Stimulated activated CD8-positive, alpha-beta memory T cell treated with anti-CD3 and anti-CD28 coated beads, Interleukin-15, amount 100 ng/mL, for 48 hours (primary cell): ENCODE results near the gene ATP11A.
"Not testable (repeated sequence)": the region's sequence is repeated elsewhere in the genome, so short reads cannot be mapped to it uniquely, and the experiment has no call there.

ENCODE experiments used
- DNase-seq, 2 donors: peaks; one replicate each; pipeline ENCODE4 v3.0.0-alpha.2; 2020; ENCODE audit warnings: low read depth in 2 of 2

ATP11A gene

DNA sequence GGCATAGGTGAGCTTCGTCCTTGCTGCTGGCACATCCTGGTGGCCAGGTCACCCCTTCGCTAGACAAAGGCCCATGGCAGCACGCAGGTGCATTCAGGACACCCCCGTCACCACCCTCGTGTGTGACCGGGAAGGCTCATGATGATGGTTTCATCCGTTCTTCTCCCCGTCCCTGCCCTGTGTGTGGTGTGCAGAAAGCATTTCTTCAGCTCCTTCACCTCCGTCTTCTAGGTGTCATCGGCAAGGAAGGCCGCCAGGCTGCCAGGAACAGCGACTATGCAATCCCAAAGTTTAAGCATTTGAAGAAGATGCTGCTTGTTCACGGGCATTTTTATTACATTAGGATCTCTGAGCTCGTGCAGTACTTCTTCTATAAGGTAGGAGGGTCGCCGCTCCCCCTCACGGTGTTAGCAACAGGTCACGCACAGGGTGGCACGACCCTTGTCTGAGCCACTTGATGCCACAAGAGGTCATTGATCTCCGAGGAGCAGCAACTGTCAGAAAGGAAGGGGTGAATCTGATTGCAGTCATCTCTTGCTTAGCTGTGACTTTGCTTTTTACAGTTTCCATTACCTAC is 168.2 kb downstream of the ATP11A start:
- DNase-seq, result no peak

DNA sequence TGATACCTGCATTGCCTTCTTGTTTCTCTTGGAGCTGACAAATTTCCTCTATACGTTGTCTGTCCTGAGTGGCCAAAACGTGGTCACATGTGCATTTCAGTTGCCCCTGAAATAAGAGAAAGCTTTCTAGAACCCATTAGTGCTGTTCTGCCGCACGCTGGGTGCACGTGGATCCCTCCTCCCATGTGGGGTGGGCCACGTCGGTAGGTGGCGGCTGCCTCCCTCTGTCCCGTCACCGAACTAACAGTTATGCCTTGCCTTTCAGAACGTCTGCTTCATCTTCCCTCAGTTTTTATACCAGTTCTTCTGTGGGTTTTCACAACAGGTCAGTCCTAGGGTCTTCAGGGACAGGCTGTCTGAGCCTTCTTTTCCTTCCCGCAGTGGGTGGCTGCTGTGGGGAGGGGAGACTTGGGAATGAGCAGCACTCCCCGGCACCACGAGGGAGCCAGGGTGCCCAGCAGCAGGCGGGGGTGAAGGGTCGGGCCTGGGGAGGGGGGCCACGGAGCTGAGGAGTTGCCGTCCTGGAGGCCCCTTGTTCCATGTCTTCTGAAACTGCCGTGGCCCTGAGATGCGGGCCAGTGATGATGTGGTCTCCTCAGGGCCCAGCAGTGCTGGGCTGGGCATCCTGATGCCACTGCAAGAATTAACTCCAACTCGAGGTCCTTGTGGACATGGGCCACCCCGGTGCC is 169.4 kb downstream of the ATP11A start:
- DNase-seq, result no peak

DNA sequence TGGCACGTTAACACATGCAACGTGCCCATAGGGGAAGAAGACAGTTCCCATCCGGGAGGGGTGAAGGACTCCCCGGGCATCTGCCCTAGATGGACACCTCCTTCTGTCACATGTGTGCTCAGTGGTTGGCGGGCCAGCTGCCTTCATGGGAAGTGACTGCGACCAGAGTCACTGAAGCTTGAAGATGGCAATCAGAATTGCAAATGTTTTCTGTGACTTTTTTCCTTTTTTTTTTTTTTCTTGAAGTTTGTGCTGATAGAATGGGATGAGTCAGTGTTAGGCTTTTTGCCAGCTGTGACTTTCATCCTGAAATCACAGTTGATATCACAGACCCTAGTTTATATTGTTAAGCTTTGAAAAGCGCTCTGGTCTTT is 170.0 kb downstream of the ATP11A start:
- DNase-seq, result no peak

DNA sequence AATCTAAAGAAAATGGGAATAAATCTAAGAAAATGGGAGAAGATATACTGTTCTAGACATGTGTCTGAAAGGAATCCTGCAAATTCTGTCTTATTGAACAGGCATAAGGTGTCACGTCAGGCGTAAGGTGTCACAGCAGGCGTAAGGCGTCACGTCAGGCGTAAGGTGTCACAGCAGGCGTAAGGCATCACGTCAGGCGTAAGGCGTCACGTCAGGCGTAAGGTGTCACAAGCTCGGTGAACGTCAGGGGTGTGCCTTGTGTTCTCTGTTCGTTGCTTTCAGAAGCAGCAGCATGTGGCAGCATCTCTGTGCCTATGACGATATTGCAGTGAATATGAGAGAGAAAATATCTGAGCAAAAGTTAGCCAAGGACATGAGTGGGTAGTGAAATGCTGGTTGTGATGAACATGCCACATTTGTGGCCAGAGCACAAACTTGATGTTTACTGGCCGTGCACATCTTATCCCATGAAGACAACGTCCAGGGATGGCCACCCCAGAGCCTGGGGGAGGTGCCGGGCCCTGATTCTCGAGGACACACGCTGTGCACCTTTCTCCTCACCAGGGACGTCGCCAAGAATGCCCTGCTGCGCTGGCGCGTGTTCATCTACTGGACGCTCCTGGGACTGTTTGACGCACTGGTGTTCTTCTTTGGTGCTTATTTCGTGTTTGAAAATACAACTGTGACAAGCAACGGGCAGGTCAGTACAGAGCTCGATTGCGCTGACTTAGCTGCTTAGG is 172.2 kb downstream of the ATP11A start:
- DNase-seq, result no peak

DNA sequence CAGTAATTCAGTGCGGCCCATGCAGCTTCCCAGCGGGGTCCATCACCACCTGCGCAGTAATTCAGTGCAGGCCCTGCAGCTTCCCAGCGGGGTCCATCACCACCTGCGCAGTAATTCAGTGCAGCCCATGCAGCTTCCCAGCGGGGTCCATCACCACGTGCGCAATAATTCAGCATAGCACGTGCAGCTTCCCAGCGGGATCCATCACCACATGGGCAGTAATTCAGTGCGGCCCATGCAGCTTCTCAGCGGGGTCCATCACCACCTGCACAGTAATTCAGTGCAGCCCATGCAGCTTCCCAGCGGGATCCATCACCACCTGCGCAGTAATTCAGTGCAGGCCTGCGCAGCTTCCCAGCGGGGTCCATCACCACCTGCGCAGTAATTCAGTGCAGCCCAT is 173.5 kb downstream of the ATP11A start:
- not testable (repeated sequence) for DNase-seq

DNA sequence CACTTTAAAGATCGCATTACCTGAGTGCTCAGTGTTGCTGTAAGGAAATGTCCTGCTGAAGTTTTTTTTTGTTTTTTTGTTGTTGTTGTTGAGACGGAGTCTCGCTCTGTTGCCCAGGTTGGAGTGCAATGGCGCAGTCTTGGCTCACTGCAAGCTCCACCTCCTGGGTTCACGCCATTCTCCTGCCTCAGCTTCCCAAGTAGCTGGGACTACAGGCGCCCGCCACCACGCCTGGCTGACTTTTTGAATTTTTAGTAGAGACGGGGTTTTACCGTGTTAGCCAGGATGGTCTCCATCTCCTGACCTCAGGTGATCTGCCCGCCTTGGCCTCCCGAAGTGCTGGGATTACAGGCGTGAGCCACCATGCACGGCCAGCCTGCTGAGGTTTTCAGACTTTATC is 175.6 kb downstream of the ATP11A start:
- DNase-seq, result not testable (repeated sequence)

DNA sequence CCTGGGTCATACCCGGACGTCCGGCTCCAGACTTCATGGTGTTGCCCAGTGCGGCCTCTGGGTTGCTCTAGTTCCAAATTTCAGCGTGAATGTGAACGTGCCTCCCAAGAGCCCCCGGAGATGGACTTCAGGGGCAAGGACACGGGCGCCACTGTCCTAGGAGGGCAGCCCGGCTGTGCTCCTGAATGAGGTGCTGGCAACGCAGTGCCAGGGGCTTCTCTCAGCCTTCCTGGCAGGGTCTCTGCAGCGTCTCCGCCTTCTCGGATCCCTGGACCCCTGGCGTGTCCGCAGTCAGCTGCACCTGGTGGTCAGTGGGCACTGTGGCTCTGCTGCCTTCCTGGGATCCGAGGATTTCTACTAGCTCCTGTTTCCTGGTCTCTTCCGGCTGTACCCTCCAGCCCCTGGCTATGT is 177.5 kb downstream of the ATP11A start:
- no peak for DNase-seq

DNA sequence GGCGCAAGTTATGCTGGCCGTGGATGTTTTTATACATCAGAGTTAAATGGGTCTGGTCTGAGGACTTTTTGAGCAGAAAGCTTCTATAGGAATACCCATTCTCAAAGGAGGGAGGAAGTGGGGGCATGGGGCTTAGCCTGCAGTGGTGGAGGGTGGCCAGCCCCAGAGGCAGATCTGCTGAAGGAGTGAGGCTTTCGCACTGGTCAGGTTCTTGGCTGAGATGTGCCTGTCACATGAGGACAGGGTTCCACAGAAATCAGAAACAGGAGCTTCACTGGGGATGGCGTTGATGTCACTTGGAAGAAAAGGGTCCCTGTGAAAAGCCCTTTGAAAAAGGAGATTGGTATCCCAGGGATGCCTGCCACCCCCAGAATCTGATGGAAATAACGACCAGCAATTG is 178.5 kb downstream of the ATP11A start:
- no peak for DNase-seq

DNA sequence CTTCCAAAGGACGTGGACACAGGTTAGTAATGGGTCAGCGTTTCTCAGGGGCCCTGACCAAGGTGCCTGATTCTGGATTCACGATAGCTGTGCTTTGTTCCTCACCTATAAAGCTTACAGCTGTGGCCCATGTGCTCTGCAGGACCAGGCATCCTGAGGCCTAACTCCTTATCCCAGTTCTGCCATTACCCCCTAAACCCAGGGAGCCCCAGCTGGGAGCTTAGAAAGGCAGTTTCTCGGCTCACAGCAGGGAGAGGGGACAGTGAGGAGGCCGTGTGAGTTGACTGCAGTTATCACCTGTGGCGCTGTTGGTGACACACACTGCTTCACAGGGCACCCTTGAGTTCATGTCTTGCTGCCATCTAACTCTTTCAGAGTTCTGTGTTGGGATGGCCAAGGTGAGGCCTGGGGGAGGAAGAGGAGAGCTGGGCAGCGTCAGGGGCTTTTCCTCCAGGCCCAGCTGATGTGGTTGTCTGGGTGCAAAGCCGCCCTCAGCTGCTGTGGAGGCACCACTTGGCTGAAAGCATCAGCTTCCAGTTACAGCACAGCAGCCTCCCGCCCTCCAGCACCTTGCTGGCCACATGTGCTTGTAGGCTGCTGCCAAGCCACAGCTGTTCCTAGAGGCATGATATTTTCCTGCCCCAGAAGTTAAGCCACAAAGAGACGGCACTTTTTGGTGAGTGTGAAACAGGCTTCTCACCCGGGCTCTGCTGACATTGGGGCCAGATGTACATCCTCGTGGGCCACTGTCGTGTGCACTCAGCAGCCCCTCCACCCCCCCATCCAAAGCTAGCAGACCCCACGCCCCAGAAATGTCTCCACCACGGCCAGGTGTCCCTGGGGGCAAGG is 179.6 kb downstream of the ATP11A start:
- no peak for DNase-seq

DNA sequence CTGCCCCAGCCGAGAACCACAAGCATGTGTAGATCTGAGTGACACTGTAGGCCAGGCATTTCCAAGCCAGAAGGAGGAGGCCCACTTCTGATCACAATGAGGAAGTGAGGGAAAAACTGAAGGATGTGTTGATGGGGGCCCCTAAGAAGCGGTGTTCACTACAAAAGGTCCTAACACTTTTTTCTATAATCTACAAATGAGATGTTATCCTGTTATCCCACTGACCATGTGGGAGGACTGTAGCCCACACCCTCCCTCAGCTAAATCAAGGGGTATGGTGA is 180.2 kb downstream of the ATP11A start:
- no peak for DNase-seq

DNA sequence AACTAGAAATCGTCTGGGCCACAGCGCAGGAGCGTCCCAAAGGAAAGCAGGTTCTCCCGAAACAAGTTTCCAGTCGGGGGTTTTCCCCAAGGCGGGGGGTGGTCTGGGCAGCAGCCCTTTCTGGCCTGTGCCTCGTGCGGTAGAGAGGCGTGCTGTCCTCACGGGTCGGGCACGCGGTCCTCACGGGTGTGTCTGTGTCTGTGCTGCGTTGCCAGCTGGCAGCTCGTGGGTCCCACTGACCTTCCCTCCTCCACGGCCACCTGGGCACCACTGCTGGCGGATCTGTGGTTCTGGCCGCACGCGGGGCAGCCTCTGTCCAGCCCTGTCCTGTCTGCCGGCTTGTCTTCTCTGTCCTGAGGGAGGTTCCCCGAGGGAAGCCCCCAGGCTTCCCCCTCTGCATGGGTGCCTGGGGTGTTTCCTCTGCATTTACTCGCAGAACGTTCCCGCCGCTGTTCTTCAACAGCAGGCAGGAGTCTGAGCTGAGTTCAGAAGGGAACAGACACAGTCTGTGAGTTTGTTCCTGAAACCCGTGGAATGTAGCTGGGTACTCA is 181.0 kb downstream of the ATP11A start:
- DNase-seq, result no peak

DNA sequence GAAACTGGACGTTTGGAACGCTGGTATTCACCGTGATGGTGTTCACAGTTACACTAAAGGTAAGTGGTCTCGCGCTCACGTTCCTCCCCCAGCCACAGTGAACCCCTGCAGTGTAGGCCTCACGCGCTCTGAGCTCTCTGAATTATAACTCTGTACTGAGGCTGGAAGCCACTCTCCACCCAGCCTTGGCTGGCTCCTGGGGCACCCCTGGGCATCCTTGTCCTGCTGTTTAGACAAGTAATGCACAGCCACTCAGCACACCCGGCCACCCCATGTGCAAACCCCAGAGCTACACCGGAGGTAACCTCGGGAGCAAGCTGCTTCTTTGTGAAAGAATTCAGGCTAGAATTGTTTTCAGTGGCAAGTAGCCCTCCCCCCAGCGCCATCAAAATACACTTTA is 181.9 kb downstream of the ATP11A start:
- no peak for DNase-seq

DNA sequence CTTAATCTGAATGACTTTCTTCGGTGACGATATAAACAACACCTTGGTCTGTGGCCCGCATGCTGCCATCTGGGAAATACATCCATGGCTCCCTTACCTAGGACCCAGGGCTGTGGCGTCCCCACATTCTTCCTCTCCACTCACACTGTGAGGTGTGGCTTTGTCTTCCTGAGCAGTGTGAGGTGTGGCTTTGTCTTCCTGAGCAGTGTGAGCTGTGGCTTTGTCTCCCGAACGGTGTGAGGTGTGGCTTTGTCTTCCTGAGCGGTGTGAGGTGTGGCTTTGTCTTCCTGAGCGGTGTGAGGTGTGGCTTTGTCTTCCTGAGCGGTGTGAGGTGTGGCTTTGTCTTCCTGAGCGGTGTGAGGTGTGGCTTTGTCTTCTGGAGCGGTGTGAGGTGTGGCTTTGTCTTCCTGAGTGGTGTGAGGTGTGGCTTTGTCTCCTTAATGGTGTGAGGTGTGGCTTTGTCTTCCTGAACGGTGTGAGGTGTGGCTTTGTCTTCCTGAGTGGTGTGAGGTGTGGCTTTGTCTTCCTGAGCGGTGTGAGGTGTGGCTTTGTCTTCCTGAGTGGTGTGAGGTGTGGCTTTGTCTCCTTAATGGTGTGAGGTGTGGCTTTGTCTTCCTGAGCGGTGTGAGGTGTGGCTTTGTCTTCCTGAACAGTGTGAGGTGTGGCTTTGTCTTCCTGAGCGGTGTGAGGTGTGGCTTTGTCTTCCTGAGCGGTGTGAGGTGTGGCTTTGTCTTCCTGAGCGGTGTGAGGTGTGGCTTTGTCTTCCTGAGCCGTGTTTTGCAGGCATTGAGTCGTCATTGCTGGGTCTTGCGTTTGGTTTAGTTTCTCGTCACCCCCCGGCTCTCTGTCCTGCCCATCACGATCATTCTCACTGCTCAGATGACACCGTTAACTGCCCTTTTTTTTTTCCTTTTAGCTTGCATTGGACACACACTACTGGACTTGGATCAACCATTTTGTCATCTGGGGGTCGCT is 183.1 kb downstream of the ATP11A start:
- DNase-seq, result peak; percentile 20 to 40

DNA sequence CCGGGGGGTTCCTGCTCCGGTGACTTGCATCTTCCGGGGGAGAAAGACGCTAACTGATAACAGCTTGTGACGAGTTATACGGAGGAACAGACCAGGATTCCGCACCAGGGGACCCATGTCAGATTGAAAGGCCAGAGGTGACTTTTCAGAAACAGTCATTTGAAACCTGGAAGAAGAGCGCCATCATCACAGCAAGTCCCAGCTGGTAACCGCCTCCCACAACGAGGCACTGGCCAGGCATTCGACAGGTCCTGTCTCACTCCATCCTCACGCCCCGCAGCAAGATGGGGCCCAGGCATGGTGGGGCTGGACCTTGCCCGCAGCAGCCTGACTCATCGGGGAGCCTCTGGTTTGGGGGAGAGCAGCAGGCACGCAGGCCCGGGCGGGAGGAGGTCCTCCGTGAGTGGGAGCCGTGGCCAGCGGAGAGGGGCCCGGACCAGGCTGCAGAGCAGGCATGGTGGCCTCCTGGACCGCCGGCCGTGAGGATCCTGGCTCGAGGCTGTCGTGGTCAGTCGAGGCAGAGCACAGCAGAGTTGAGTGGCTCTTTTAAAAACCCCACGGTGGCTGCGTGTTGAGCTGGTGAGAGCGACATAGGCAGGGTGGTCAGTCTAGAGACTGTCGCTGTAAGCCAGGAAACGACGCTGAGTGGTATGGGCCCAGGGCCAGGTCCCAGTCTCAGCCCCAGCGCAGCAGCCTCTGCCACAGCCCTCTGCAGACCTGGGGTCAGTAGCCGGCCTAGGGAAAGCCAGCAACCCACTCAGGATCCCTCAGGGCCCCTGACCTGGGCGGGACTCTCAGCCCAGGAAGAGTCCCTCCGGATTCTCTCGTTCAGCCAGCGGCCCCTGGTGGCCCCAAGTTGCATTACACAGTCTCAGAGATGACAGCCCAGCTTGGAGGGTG is 184.3 kb downstream of the ATP11A start:
- DNase-seq, result peak; percentile 53 to 59

DNA sequence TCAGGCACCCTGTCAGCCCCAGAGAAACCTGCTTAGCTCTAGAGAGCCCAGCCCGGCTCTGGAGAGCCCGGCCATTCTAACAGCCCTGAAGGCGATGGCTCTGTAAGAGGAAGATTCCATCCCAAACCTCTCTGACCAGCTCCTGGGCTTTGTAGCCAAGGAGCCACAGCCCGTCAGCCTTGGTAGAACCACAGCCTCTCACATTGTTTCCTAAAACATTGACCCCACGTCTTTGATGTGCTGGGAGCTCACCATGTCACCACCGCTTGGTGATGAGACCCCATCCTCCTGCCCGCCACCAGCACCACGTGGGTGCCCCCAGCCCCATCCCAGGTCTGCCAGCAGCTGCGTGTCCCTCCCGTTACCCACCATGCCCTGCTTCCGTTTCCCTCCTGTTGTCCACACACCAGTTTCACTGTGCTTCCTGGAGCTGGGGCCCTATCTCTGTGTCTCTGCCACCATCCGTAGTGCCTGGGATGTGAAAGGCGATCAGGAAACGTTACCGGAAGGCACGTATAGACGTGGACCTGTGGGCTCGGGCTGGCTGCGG is 185.0 kb downstream of the ATP11A start:
- DNase-seq, result no peak

DNA sequence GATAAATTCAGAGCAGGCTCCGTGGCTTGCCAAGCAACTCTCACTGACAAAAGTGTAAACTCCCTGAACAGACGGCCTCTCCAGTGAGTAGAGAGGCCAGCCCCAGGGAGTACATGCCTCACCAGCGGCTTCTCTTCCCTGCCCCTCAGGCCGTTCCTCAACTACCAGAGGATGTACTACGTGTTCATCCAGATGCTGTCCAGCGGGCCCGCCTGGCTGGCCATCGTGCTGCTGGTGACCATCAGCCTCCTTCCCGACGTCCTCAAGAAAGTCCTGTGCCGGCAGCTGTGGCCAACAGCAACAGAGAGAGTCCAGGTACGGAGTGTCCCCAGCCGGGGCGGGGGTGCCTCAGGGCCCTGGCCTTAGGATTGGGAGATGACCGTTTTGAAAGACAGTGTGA is 185.8 kb downstream of the ATP11A start:
- DNase-seq, result no peak

DNA sequence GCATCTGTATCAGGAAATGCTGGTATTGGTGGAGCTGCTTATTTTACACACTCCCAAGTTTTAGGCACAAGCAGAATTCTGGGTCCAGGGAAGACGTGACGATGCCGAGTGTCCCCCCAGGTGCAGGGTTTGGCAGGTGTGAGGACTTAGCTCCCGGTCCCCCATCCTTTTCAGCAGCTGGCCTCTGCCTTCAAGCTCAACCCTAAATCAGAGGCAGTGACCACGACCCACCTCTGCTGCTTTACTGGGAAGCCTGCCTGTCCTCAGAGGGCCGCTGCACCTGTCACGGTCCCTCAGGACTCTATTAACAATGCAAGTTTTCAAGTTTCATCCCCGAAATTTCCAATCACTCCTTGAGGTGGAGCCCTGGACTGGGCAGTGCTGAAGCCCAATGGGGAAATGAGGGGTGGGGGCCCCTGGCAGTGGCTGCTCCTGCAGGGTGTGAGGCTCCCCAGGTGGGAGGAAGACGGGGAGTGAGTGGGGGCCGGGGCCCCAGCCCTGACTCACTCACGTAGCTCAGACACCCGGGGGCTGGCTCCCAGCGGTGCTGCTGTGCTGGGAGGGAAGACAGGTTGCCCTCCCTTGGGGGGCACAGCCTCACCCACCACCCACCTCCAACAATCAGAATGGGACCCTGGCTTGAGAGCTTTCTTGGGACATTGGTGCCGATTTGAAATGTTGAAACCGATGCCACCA is 186.6 kb downstream of the ATP11A start:
- no peak for DNase-seq

DNA sequence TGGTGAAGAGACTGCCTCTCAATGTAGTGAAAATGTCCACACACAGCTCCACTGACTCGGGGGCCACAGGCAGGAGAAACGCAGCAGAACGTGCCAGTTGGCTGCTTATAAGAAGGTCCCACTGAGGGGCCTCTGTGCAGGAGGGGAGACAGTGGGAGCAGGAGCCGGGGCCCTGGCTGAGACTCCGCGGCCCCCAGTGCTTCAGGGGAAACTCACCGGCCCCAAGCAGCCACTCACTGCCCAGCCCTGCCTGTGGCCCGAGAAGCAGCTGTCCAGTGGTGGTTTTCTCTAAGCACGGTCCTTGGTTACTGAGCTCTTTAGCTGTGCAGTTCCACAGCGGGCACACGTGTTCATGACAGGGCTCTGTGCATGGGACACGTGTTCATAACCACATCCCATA is 187.2 kb downstream of the ATP11A start:
- DNase-seq, result no peak

DNA sequence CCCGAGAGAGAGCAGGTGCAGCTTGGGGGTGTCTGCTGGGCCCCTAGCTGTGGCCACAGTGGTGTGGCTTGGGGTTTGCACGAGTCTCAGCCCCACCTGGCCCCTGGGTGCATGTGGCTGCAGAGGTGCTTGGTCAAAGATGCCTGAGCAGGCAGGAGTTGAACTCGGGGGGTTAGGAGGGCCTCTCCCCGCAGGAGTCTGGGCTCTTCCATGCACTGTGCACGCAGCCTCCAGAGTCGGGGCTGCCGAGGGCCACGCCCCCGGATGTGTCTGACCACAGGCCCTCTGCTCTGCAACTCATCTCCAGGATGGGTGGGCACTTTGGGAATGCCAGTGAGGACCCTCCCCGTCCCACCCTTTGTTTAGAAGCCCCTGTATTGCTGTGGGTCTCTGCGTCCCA is 187.7 kb downstream of the ATP11A start:
- no peak for DNase-seq
